Cardiac muscle cell (in vitro differentiated cells and primary cell): ENCODE results near the gene CMIP. TPM values are rescaled to one million over a fixed set of nuclear protein-coding genes. Genes with fewer than 3 reads are reported as not detected.

ENCODE experiments used
- DNase-seq, 2 donors: peaks; one replicate each; pipeline versions ENCODE4 v3.0.0 to v3.0.0-alpha.2; 2010 to 2017; ENCODE audit warnings: low read depth in 1 of 2, low spot score in 1 of 2
- H3K27ac ChIP-seq: fragments of 200-600 bp; sonication (generic); 2 replicates; pipeline ENCODE4 v1.5.1; 2016
- H3K27me3 ChIP-seq: fragments of 200-600 bp; sonication (generic); 2 replicates; pipeline ENCODE4 v1.6.0; 2016; ENCODE audit warnings: control low read depth
- H3K36me3 ChIP-seq: fragments of 200-600 bp; sonication (generic); 2 replicates; pipeline ENCODE4 v1.5.1; 2016; ENCODE audit warnings: control low read depth
- H3K4me1 ChIP-seq: fragments of 200-600 bp; sonication (generic); 2 replicates; pipeline ENCODE4 v1.8.1; 2017; ENCODE audit warnings: low read depth, mild to moderate bottlenecking, mixed run types
- H3K4me3 ChIP-seq: fragments of 200-600 bp; sonication (generic); 2 replicates; pipeline ENCODE4 v1.5.1; 2016; ENCODE audit warnings: mild to moderate bottlenecking
- H3K9me3 ChIP-seq: fragments of 200-600 bp; sonication (generic); 2 replicates; pipeline ENCODE4 v1.5.1; 2017; ENCODE audit warnings: low read depth, mild to moderate bottlenecking, control low read depth
- polyA plus RNA-seq: library from polyadenylated mRNA; unstranded; fragments of >200 nt; fragmentation: Nextera tagmentation; extraction: Ambion mirVana; gene quantifications from 2 replicates; pipeline ENCODE4 v1.2.1, GENCODE V29; 2016
- total RNA-seq: library from RNA; depleted of rRNA; stranded (reverse); fragments of >200 nt; gene quantifications from 2 replicates; pipeline ENCODE4 v1.2.3, GENCODE V29; 2016
- TF ChIP-seq, protein P1 (sequence below): IDR thresholded peaks from 2 replicates; pipeline ENCODE4 v1.5.1; 2012; ENCODE audit warnings: low read depth, mild to moderate bottlenecking, low read length

Gene CMIP
- total and polyA plus RNA-seq, 2 experiments from 2014 or later, result 1.8 to 22.2 TPM

DNA sequence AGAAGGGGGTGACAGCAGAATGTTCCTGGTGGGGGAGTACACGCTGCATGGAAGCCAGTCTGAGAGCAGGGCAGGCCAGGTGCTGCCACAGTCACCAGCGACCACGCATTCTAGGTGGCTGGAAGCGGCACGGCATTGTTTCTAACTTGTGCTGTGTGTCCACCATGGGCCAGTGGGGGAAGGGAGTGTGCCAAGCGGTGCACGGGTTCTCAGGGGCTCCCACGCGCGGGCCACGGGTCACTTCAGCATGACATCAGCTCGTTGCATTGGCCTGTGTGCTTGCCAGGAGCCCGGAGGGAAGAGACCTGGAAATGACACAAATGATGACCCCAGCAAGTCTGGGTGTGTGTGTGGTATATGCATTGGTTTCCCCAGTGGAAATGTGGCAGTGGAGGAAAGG, 169.6 kb downstream of the CMIP start:
- TF ChIP-seq, protein P1, sequence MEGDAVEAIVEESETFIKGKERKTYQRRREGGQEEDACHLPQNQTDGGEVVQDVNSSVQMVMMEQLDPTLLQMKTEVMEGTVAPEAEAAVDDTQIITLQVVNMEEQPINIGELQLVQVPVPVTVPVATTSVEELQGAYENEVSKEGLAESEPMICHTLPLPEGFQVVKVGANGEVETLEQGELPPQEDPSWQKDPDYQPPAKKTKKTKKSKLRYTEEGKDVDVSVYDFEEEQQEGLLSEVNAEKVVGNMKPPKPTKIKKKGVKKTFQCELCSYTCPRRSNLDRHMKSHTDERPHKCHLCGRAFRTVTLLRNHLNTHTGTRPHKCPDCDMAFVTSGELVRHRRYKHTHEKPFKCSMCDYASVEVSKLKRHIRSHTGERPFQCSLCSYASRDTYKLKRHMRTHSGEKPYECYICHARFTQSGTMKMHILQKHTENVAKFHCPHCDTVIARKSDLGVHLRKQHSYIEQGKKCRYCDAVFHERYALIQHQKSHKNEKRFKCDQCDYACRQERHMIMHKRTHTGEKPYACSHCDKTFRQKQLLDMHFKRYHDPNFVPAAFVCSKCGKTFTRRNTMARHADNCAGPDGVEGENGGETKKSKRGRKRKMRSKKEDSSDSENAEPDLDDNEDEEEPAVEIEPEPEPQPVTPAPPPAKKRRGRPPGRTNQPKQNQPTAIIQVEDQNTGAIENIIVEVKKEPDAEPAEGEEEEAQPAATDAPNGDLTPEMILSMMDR, result no peak
- Histone ChIP-seq H3K36me3 (no peaks in the 10 kb centered on the region), H3K4me3 (no peak overlapping the region), H3K4me1 (peaks cover 8% of the 10 kb centered on the region), H3K27me3 (no peaks in the 10 kb centered on the region), H3K9me3 (no peaks in the 10 kb centered on the region), H3K27ac (no peak overlapping the region)
- no peak for DNase-seq

- no peaks in the 10 kb centered on the region for H3K9me3 ChIP-seq
- DNase-seq, result no peak
- TF ChIP-seq, protein P1, result no peak
- no peaks in the 10 kb centered on the region for H3K27me3 ChIP-seq
- H3K36me3 ChIP-seq, result no peaks in the 10 kb centered on the region
- H3K27ac ChIP-seq, result no peak overlapping the region
- H3K4me3 ChIP-seq, result no peak overlapping the region
- H3K4me1 ChIP-seq, result peaks cover 8% of the 10 kb centered on the region
Measured at GRCh38 chr16:81614654-81615359, 170.2 kb downstream of the CMIP start.

DNA sequence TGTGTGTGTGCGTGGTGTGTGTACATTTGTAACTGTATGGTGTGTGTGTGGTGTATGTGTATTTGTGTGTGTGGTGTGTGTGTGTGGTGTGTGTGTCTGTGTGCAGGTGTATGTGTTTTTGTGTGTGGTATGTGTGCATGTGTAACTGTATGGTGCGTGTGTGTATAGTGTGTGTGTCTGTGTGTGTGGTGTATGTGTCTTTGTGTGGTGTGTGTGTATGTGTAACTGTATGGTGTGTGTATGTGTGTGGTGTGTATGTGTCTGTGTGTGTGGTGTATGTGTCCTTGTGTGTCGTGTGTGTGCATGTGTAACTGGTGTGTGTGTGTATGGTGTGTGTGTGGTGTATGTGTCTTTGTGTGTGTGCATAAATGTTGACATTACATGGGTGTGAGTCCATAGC, 170.8 kb downstream of the CMIP start:
- Histone ChIP-seq H3K9me3 (no peaks in the 10 kb centered on the region), H3K27ac (no peak overlapping the region), H3K4me1 (peaks cover 8% of the 10 kb centered on the region), H3K36me3 (no peaks in the 10 kb centered on the region), H3K27me3 (no peaks in the 10 kb centered on the region), H3K4me3 (no peak overlapping the region)
- TF ChIP-seq, protein P1, result no peak
- DNase-seq, result no peak

DNA sequence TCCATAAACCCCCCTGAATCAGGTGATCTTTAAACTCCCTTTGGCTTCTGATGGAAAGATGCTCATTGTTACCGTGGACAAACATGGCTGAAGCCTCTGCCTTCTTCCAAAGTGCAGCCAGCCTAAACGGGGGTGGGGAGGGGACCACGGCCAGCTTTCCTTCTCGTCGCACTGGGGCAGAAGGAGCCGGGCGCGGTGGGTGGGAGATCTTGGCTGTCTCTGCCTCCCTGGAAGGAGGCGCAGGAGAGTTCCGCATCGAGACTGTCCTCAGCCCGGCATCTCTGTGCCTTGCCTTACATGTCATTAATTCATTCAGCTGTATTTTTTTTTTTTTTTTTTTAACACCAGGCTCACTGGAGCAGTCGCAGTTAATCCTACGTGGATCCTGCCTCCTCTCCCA, 171.2 kb downstream of the CMIP start:
- Histone ChIP-seq H3K9me3 (no peaks in the 10 kb centered on the region), H3K27ac (no peak overlapping the region), H3K4me3 (no peak overlapping the region), H3K4me1 (peaks cover 8% of the 10 kb centered on the region), H3K36me3 (no peaks in the 10 kb centered on the region), H3K27me3 (no peaks in the 10 kb centered on the region)
- DNase-seq, result no peak
- TF ChIP-seq, protein P1, result no peak

DNA sequence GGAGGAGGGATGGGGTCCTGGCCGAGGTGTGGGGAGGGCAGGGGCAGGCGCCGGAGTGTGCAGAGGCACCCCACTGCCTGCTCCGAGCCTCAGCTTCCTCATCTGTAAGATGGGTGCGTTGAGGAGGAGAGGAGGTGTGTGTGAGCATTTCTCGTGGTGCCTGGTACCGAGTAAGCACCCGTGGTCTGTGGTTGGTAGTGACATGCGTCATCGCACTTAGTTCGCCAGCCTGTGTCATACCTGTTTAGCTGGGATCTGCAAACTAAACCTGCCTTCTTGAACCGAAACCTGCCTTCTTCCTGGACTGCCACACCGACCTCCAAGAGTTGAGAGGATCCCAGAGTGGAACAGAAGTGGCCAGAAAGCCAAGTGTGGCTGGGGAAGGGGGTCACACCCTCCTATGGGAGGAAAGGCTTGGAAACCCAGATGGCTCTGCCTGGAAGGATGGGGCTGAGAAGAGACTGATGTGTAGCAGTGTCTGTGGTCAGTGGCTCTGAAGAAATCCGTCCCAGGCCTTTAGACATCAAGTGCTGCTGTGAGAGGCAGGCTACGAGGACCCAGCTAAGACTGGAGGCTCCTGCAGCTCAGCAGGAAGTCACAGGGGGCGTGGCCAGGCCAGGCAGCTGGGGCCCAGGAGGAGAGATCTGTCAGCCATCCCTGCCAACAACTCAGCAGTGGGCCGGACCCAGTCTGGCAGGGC, 171.9 kb downstream of the CMIP start:
- H3K27me3 ChIP-seq, result no peaks in the 10 kb centered on the region
- H3K9me3 ChIP-seq, result no peaks in the 10 kb centered on the region
- H3K36me3 ChIP-seq, result no peaks in the 10 kb centered on the region
- H3K27ac ChIP-seq, result peak overlapping the region; percentile 71
- TF ChIP-seq, protein P1, result no peak
- peak; percentile 77 to 78 for DNase-seq
- H3K4me3 ChIP-seq, result no peak overlapping the region
- H3K4me1 ChIP-seq, result peaks cover 8% of the 10 kb centered on the region
